OCI-LY3 (cell line): ENCODE data around the gene RESP18.

Experiments
- H2AFZ ChIP-seq: fragments of 200-600, 300-600 bp; shearing (Covaris generic); 2 replicates; pipeline ENCODE4 v1.6.0; 2014; ENCODE audit warnings: antibody characterized with exemption, low read depth, low read length
- H3K27ac ChIP-seq: fragments of 200-600, 300-600 bp; sonication (generic); 2 replicates; pipeline ENCODE4 v1.5.1; 2014; ENCODE audit warnings: mild to moderate bottlenecking, low read length, moderate library complexity, mixed read lengths
- H3K27me3 ChIP-seq: fragments of 200-600, 300-600 bp; sonication (generic); 2 replicates; pipeline ENCODE4 v1.6.1; 2014; ENCODE audit warnings: low read depth, low read length, mixed read lengths
- H3K36me3 ChIP-seq: fragments of 200-600, 300-600 bp; sonication (generic); replicated peaks from 2 replicates; pipeline ENCODE3; 2014; ENCODE audit warnings: low read depth, low read length, mixed read lengths
- H3K4me1 ChIP-seq: fragments of 300-600, 200-600 bp; sonication (generic); 2 replicates; pipeline ENCODE4 v1.6.1; 2014; ENCODE audit warnings: low read length, mixed read lengths
- H3K4me2 ChIP-seq: fragments of 200-600, 300-600 bp; sonication (generic); 2 replicates; pipeline ENCODE4 v1.6.1; 2014; ENCODE audit warnings: low read length, mixed read lengths
- H3K4me3 ChIP-seq: fragments of 300-600, 200-600 bp; sonication (generic); 2 replicates; pipeline ENCODE4 v1.5.1; 2014; ENCODE audit warnings: antibody characterized with exemption, mild to moderate bottlenecking, low read length, moderate library complexity
- H3K79me2 ChIP-seq: fragments of 300-600, 200-600 bp; shearing (Covaris generic); 2 replicates; pipeline ENCODE4 v1.6.1; 2014; ENCODE audit warnings: mild to moderate bottlenecking, low read length, mixed read lengths
- H3K9ac ChIP-seq: fragments of 300-600, 200-600 bp; shearing (Covaris generic); 2 replicates; pipeline ENCODE4 v1.6.0; 2014; ENCODE audit warnings: mild to moderate bottlenecking, low read length, moderate library complexity
- H3K9me3 ChIP-seq: fragments of 200-600, 300-600 bp; shearing (Covaris generic); 2 replicates; pipeline ENCODE4 v1.6.1; 2014; ENCODE audit warnings: low read length, mixed read lengths; ENCODE audit not compliant: insufficient read depth
- H4K20me1 ChIP-seq: fragments of 200-600, 300-600 bp; sonication (generic); 2 replicates; pipeline ENCODE4 v1.6.1; 2016; ENCODE audit warnings: low read length, mixed read lengths; ENCODE audit not compliant: insufficient read depth
- EZH2phosphoT487 ChIP-seq: fragments of 200-600 bp; shearing (Covaris generic); IDR thresholded peaks from 2 replicates; pipeline ENCODE4 v1.6.1; 2018; ENCODE audit warnings: antibody characterized with exemption, mixed run types, low read depth
- TF ChIP-seq, protein P1 (sequence below): fragments of 200-600, 300-600 bp; sonication (generic); IDR thresholded peaks from 2 replicates; pipeline ENCODE4 v1.5.1; 2014; ENCODE audit warnings: antibody characterized with exemption, low read length, low read depth

RESP18 gene

DNA sequence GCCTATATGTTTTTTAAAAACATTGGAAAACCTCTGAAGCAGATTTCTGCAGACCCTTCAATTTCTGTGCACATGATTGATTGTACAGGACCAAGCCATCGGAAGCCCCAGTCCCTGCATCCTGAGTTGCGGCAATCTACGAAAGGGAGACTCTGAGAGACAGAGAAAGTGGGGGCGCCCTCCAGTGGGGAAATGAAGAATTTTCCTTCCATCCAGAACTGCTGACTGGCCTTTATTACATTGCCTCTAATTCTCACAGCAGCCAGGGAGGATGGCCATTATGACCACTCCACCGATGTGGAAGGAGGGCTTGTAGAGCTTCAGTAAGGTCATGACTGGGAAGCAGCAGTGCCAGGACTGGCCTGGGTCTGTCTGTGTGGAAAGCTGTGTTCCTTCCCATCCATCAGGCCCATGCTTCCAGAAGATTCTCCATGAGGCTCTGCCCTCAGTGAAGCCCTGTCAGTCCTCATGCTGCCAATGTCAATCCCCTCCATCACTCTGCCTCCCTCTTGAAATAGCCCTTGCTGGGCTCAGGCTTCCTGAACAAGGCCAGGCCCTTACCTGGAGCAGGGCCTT lies 20.0 kb upstream of the RESP18 start:
- no peak overlapping the region for H3K27ac ChIP-seq
- no peaks in the 10 kb centered on the region for H4K20me1 ChIP-seq
- H3K27me3 ChIP-seq = peaks cover 19% of the 10 kb centered on the region; the same call in 1 of the 2 replicates
- H3K36me3 ChIP-seq = no peaks in the 10 kb centered on the region
- TF ChIP-seq, protein P1, sequence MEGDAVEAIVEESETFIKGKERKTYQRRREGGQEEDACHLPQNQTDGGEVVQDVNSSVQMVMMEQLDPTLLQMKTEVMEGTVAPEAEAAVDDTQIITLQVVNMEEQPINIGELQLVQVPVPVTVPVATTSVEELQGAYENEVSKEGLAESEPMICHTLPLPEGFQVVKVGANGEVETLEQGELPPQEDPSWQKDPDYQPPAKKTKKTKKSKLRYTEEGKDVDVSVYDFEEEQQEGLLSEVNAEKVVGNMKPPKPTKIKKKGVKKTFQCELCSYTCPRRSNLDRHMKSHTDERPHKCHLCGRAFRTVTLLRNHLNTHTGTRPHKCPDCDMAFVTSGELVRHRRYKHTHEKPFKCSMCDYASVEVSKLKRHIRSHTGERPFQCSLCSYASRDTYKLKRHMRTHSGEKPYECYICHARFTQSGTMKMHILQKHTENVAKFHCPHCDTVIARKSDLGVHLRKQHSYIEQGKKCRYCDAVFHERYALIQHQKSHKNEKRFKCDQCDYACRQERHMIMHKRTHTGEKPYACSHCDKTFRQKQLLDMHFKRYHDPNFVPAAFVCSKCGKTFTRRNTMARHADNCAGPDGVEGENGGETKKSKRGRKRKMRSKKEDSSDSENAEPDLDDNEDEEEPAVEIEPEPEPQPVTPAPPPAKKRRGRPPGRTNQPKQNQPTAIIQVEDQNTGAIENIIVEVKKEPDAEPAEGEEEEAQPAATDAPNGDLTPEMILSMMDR = peak; percentile 74
- TF ChIP-seq EZH2phosphoT487 = no peak
- H3K79me2 ChIP-seq = no peaks in the 10 kb centered on the region
- H3K4me2 ChIP-seq = peak overlapping the region; percentile 36; the same call in 1 of the 2 replicates
- H3K9me3 ChIP-seq = no peaks in the 10 kb centered on the region
- H2AFZ ChIP-seq = no peak overlapping the region
- no peak overlapping the region for H3K9ac ChIP-seq
- H3K4me1 ChIP-seq = peaks cover 11% of the 10 kb centered on the region; the same call in 1 of the 2 replicates
- H3K4me3 ChIP-seq = no peak overlapping the region

DNA sequence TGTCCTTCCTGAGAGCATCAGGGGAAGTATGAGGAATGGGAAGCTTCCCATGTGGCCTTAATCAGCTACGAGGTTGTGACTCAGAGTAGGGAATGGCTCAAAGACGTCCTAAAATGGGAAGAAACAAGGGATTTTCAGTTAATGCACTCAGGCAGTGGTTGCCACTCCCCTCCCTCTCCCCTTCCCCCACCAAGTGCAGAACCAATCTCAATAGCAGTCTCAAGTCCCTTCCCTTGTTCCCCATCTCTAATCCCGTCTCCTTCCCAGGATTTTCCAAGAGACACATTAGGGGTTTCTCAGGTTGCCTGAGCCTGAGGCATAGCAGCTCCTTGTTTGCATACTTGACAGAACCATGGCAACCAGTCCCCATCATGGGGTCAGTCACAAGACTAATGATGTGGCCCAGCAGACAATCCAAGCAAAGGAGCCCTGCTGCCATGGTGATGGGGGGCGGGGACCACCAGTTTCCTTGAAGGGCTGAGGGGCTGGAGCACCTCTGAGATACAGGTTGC lies 18.2 kb upstream of the RESP18 start:
- no peaks in the 10 kb centered on the region for H3K79me2 ChIP-seq
- H3K27ac ChIP-seq = no peak overlapping the region
- H3K4me3 ChIP-seq = no peak overlapping the region
- H4K20me1 ChIP-seq = no peaks in the 10 kb centered on the region
- H3K4me1 ChIP-seq = peaks cover 11% of the 10 kb centered on the region; the same call in 1 of the 2 replicates
- peaks cover 19% of the 10 kb centered on the region; the same call in 1 of the 2 replicates for H3K27me3 ChIP-seq
- H3K9ac ChIP-seq = no peak overlapping the region
- H2AFZ ChIP-seq = no peak overlapping the region
- no peak for TF ChIP-seq EZH2phosphoT487
- TF ChIP-seq, protein P1 = no peak
- no peaks in the 10 kb centered on the region for H3K36me3 ChIP-seq
- no peaks in the 10 kb centered on the region for H3K9me3 ChIP-seq
- no peak overlapping the region for H3K4me2 ChIP-seq

DNA sequence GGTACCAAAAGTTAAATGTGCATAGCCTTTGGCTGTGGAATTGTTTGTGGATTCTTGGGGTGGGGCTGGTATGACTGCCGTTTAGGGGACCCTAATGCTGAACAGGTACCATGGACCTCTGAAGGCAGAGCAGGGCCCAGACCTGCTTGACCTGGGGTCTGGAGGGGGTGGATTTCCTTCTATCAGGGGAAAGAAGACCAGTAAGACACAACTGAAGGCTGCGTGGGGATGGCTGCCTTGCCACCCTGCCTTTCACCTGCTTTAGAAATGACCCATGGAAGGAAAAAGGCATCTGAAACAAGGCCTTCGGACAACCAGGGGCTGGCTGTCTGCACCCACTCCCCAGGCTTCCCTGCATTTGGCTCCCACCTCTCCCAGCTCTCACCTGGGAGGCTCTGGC lies 17.7 kb upstream of the RESP18 start:
- Histone ChIP-seq H4K20me1 (no peaks in the 10 kb centered on the region), H3K4me1 (peaks cover 11% of the 10 kb centered on the region; the same call in 1 of the 2 replicates), H3K4me2 (no peak overlapping the region), H3K27me3 (peaks cover 19% of the 10 kb centered on the region; the same call in 1 of the 2 replicates), H3K36me3 (no peaks in the 10 kb centered on the region), H3K9ac (no peak overlapping the region), H3K9me3 (no peaks in the 10 kb centered on the region), H2AFZ (no peak overlapping the region), H3K27ac (no peak overlapping the region), H3K79me2 (no peaks in the 10 kb centered on the region), H3K4me3 (no peak overlapping the region)
- TF ChIP-seq, protein P1 = no peak
- TF ChIP-seq EZH2phosphoT487 = no peak

DNA sequence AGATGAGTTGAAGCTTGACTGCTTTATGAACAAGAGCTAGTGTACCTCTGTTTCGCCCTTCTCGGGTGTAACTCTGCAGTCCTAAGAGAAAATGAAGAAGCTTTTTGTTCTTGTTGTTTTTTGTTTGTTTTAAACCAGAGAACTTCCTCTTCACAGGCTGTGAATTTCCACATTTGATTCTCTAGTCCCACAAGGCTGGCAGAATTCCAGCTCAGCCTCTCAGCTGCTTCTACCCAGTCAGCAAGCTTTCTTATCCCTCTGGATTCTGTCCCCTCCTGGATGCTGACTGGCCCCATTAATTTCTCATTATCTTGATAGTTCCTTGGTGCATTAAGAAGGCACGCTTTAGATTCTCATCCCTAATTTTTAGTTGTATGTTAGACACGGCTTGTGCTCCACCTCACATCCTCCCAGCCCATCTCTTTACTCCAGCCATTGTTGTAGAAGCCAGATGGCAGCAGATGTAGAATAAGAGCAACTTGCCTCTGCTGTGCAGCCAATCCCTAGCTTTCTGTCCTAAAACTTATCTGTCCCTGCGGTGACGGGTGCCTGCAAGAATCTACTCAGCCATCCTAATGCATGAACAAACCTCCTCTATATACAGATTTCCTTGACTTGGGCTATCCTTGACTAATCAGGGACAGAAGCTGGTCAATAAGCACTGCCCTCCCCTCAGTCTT lies 12.3 kb upstream of the RESP18 start:
- no peaks in the 10 kb centered on the region for H3K79me2 ChIP-seq
- 0 out of 2 replicates have a peak, but pooled peaks cover 4% of the 10 kb centered on the region for H3K27me3 ChIP-seq
- H3K27ac ChIP-seq = no peak overlapping the region
- H4K20me1 ChIP-seq = no peaks in the 10 kb centered on the region
- H3K36me3 ChIP-seq = no peaks in the 10 kb centered on the region
- H3K4me1 ChIP-seq = peaks cover 8% of the 10 kb centered on the region
- no peak overlapping the region for H3K4me3 ChIP-seq
- no peak overlapping the region for H2AFZ ChIP-seq
- peak overlapping the region; percentile 12; the same call in 1 of the 2 replicates for H3K4me2 ChIP-seq
- H3K9ac ChIP-seq = no peak overlapping the region
- TF ChIP-seq EZH2phosphoT487 = no peak
- TF ChIP-seq, protein P1 = no peak
- no peaks in the 10 kb centered on the region for H3K9me3 ChIP-seq
